Stomach (tissue), 9 donors: Measurements from ENCODE around the gene FANK1. TPM values are rescaled to one million over a fixed set of nuclear protein-coding genes. Genes with fewer than 3 reads are reported as not detected.

Source experiments
- DNase-seq, 2 donors: peaks; one replicate each; pipeline versions ENCODE4 v3.0.0 to v3.0.0-alpha.2; 2013 to 2019
- H3K27ac ChIP-seq, 5 donors: fragments of 200-600 bp in 4 of 5; sonication (generic) in 4 of 5; one replicate each; pipeline ENCODE4 v1.5.1; 2013 to 2019; ENCODE audit warnings: mild to moderate bottlenecking in 1 of 5, moderate library complexity in 1 of 5
- H3K27me3 ChIP-seq, 3 donors: fragments of 200-600 bp; sonication (generic); one replicate each; pipeline ENCODE4 v1.5.1; 2017 to 2019; ENCODE audit warnings: mixed run types in 1 of 3
- H3K36me3 ChIP-seq, 4 donors: fragments of 200-600 bp; sonication (generic); 1 replicate in 3 of 4; 2 replicates in 1 of 4; pipeline ENCODE4 v1.5.1; 2016 to 2019
- H3K4me1 ChIP-seq, 4 donors: fragments of 200-600 bp; sonication (generic); one replicate each; pipeline ENCODE4 v1.5.1; 2016 to 2019
- H3K4me3 ChIP-seq, 4 donors: fragments of 200-600 bp; sonication (generic) in 3 of 4; one replicate each; pipeline ENCODE4 v1.5.1; 2016 to 2019; ENCODE audit warnings: mild to moderate bottlenecking in 1 of 4
- H3K9me3 ChIP-seq, 4 donors: fragments of 200-600 bp; sonication (generic); one replicate each; pipeline ENCODE4 v1.5.1; 2016 to 2019
- EP300 ChIP-seq: sonication (generic); formaldehyde crosslinking; IDR thresholded peaks from one replicate; pipeline ENCODE4 v1.6.1; 2017; ENCODE audit warnings: antibody characterized with exemption
- POLR2A ChIP-seq, 4 donors: fragments of 450-650 bp; IDR thresholded peaks; one replicate each; pipeline ENCODE4 v1.6.1; 2016; ENCODE audit warnings: antibody characterized with exemption in 4 of 4, control low read depth in 2 of 4, mild to moderate bottlenecking in 1 of 4, moderate library complexity in 1 of 4
- POLR2AphosphoS5 ChIP-seq, 3 donors: sonication (generic); formaldehyde crosslinking; IDR thresholded peaks; one replicate each; pipeline ENCODE4 v1.6.1; 2016; ENCODE audit warnings: antibody characterized with exemption in 3 of 3
- WGBS, 5 donors: extraction: QIAGEN DNeasy Blood & Tissue Kit in 3 of 5; methylation state at CpG; one replicate each; pipeline versions ENCODE4 v1.1.5 to v1.1.7; 2013 to 2018; 5-methylcytosine and 5-hydroxymethylcytosine counted together
- intact Hi-C: fragments of 100-400 bp; cut with DNase I; formaldehyde crosslinking; loops from one replicate; pipeline ENCODE4 v1.15.1; 2023; ENCODE audit warnings: low total_unique reads
- polyA plus RNA-seq, 3 donors: library from polyadenylated mRNA; stranded (reverse); fragments of 200-250 nt; gene quantifications; one replicate each; pipeline ENCODE4 v1.2.3, GENCODE V29; 2013
- total RNA-seq, 5 donors: library from RNA; depleted of rRNA; stranded (reverse); fragments of >200 nt; gene quantifications; one replicate each; pipeline versions ENCODE4 v1.1.0 to v1.2.3, GENCODE V29; 2014 to 2016
- TF ChIP-seq, protein P1 (sequence below), 7 experiments: fragments of 450-650 bp in 4 of 7; fragments of 200-600 bp in 3 of 7; sonication (generic) in 3 of 7; IDR thresholded peaks; one replicate each; pipeline ENCODE4 v1.5.1; 2016 to 2019; ENCODE audit warnings: antibody characterized with exemption in 7 of 7, control low read depth in 2 of 7, mild to moderate bottlenecking in 1 of 7
- donor health status: healthy with polysubstance abuse.
- donor health status: Bipolar disorder and iron deficiency.
- donor health status: healthy.

Gene FANK1
- total and polyA plus RNA-seq, 8 donors = 1.6 to 13.3 (median 6.4) TPM

GRCh38 chr10:126022841-126023240 is 126.5 kb downstream of the FANK1 start:
- no peak overlapping the region for H3K27ac ChIP-seq
- intact Hi-C loops = no loop called here
- H3K9me3 ChIP-seq = peaks cover 0 to 24% (median 20%) of the 10 kb centered on the region in 4 donors
- TF ChIP-seq, protein P1, sequence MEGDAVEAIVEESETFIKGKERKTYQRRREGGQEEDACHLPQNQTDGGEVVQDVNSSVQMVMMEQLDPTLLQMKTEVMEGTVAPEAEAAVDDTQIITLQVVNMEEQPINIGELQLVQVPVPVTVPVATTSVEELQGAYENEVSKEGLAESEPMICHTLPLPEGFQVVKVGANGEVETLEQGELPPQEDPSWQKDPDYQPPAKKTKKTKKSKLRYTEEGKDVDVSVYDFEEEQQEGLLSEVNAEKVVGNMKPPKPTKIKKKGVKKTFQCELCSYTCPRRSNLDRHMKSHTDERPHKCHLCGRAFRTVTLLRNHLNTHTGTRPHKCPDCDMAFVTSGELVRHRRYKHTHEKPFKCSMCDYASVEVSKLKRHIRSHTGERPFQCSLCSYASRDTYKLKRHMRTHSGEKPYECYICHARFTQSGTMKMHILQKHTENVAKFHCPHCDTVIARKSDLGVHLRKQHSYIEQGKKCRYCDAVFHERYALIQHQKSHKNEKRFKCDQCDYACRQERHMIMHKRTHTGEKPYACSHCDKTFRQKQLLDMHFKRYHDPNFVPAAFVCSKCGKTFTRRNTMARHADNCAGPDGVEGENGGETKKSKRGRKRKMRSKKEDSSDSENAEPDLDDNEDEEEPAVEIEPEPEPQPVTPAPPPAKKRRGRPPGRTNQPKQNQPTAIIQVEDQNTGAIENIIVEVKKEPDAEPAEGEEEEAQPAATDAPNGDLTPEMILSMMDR (IDR thresholded peaks at IDR 0.05) = no peak
- TF ChIP-seq EP300 (no peak), POLR2A (IDR thresholded peaks at IDR 0.05) (no peak)
- no peak for DNase-seq
- no peaks in the 10 kb centered on the region for H3K27me3 ChIP-seq
- H3K4me1 ChIP-seq = no peaks in the 10 kb centered on the region
- H3K4me3 ChIP-seq = no peak overlapping the region
- 79 to 95% (median 89%) methylated on average over 5 of the region's 5 CpGs for WGBS, 5 donors
- H3K36me3 ChIP-seq = no peaks in the 10 kb centered on the region

- H3K36me3 ChIP-seq = no peaks in the 10 kb centered on the region
- no peaks in the 10 kb centered on the region for H3K4me1 ChIP-seq
- H3K9me3 ChIP-seq = peaks cover 5 to 44% (median 39%) of the 10 kb centered on the region in 4 donors
- no peak overlapping the region for H3K27ac ChIP-seq
- intact Hi-C loops = no loop called here
- TF ChIP-seq POLR2A (IDR thresholded peaks at IDR 0.05) (no peak), EP300 (no peak), POLR2AphosphoS5 (IDR thresholded peaks at IDR 0.05) (no peak)
- TF ChIP-seq, protein P1 (IDR thresholded peaks at IDR 0.05) = no peak
- no peak for DNase-seq
- no peaks in the 10 kb centered on the region for H3K27me3 ChIP-seq
- H3K4me3 ChIP-seq = no peak overlapping the region
- 74 to 93% (median 89%) methylated on average over 1 of the region's 1 CpG for WGBS, 5 donors
Measured at GRCh38 chr10:126027692-126028091, 131.3 kb downstream of the FANK1 start.

DNA sequence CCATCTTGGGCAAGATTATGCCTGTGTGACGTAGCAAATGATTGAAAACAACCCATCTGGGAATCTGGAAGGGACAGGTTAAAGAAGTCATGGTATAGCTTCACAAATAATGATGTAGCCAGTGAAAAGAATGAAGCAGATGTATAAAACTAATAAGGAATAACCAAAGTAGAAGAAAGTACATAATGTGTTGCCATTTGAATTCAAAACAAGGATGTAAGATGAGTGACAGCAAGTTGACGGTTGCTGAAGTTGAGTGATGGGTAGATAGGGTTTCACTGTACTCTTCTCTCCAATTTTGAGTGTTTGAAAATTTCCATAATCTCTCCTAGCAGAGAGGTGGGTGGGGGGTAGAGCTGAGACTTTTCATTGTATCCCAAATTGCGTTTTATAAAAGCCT is 133.6 kb downstream of the FANK1 start:
- Histone ChIP-seq H3K4me1 (no peaks in the 10 kb centered on the region), H3K9me3 (peaks cover 7 to 57% (median 48%) of the 10 kb centered on the region in 4 donors), H3K4me3 (no peak overlapping the region), H3K27ac (no peak overlapping the region), H3K36me3 (no peaks in the 10 kb centered on the region), H3K27me3 (no peaks in the 10 kb centered on the region)
- intact Hi-C loops = no loop called here
- DNase-seq = no peak
- 82 to 89% (median 83%) methylated on average over 3 of the region's 3 CpGs for WGBS, 5 donors
- TF ChIP-seq EP300 (no peak), POLR2A (IDR thresholded peaks at IDR 0.05) (no peak), POLR2AphosphoS5 (IDR thresholded peaks at IDR 0.05) (no peak)
- TF ChIP-seq, protein P1 (IDR thresholded peaks at IDR 0.05) = no peak

DNA sequence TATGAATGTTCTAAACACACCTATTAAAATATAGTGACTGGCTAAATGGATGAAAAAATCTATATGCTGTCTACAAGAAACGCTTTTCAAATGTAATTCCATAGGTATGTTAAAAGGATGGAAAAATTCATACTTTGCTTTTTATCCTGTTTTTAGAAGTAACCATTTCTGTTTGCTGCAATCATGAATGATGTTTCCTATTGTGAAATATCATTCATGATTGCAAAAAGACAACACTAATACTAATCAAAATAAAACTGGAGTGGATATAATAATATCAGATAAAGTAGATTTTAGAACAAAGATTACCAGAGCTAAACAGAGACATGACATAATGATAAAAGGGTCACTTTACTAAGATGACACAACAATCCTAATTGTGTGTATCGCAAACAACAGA is 138.2 kb downstream of the FANK1 start:
- TF ChIP-seq EP300 = no peak
- TF ChIP-seq POLR2A (IDR thresholded peaks at IDR 0.05) = no peak
- no peak for TF ChIP-seq POLR2AphosphoS5 (IDR thresholded peaks at IDR 0.05)
- TF ChIP-seq, protein P1 (IDR thresholded peaks at IDR 0.05) = no peak
- Histone ChIP-seq H3K36me3 (no peaks in the 10 kb centered on the region), H3K27ac (no peak overlapping the region), H3K9me3 (peaks cover 2 to 21% (median 10%) of the 10 kb centered on the region in 4 donors), H3K4me3 (no peak overlapping the region), H3K4me1 (no peaks in the 10 kb centered on the region), H3K27me3 (no peaks in the 10 kb centered on the region)
- no peak for DNase-seq
- WGBS, 5 donors = 90 to 98% (median 95%) methylated on average over 2 of the region's 2 CpGs
- intact Hi-C loops = no loop called here
